GM06990 (cell line): Measurements from ENCODE around the gene SIT1.

Source experiments
- DNase-seq: peaks from one replicate; pipeline ENCODE4 v3.0.0-alpha.2; 2011; ENCODE audit not compliant: insufficient read length; ENCODE audit errors: extremely low read depth
- H3K27me3 ChIP-seq: replicated peaks from 2 replicates; pipeline ENCODE4 v1.6.0; 2011; ENCODE audit warnings: low read length; ENCODE audit not compliant: control insufficient read depth, insufficient read depth
- H3K36me3 ChIP-seq: 2 replicates; pipeline ENCODE4 v1.5.1; 2011; ENCODE audit warnings: low read length; ENCODE audit not compliant: control insufficient read depth, insufficient read depth
- H3K4me3 ChIP-seq: replicated peaks from 2 replicates; pipeline ENCODE4 v1.5.1; 2011; ENCODE audit warnings: low read depth, mild to moderate bottlenecking, control low read depth, low read length
- CTCF ChIP-seq: IDR thresholded peaks from 2 replicates; pipeline ENCODE4 v1.5.1; 2011; ENCODE audit warnings: low read length, control low read depth, mild to moderate bottlenecking, inconsistent platforms; ENCODE audit not compliant: insufficient read depth, poor library complexity, severe bottlenecking

Gene SIT1

GRCh38 chr9:35682051-35682450 lies 31.3 kb upstream of the SIT1 start:
- no peak for TF ChIP-seq CTCF
- Histone ChIP-seq H3K36me3 (no peaks in the 10 kb centered on the region), H3K4me3 (no peak overlapping the region), H3K27me3 (no peaks in the 10 kb centered on the region)
- DNase-seq, result no peak

- no peak overlapping the region for H3K4me3 ChIP-seq
- H3K27me3 ChIP-seq, result no peaks in the 10 kb centered on the region
- no peak for TF ChIP-seq CTCF
- DNase-seq, result no peak
- no peaks in the 10 kb centered on the region for H3K36me3 ChIP-seq
Observed at GRCh38 chr9:35681341-35682002, 30.7 kb upstream of the SIT1 start.

DNA sequence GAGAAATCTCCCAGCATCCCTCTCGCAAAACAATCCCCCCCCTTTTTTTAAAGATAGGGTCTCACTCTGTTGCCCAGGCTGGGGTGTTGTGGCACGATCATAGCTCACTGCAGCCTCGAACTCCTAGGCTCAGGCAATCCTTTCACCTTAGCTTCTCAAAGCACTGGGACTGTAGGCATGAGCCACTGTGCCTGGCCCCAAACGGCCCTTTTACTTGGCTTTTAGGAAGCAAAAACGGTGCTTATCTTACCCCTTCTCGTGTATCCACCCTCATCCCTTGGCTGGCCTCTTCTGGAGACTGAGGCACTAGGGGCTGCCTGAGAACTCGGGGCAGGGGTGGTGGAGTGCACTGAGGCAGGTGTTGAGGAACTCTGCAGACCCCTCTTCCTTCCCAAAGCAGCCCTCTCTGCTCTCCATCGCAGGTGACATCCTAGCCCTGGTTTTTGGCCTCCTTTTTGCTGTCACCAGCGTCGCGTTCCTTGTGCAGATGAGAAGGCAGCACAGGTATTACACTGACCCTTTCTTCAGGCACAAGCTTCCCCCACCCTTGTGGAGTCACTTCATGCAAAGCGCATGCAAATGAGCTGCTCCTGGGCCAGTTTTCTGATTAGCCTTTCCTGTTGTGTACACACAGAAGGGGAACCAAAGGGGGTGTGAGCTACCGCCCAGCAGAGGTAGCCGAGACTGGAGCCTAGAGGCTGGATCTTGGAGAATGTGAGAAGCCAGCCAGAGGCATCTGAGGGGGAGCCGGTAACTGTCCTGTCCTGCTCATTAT lies 29.8 kb upstream of the SIT1 start:
- Histone ChIP-seq H3K36me3 (no peaks in the 10 kb centered on the region), H3K27me3 (no peaks in the 10 kb centered on the region), H3K4me3 (no peak overlapping the region)
- no peak for TF ChIP-seq CTCF
- no peak for DNase-seq

- H3K36me3 ChIP-seq, result no peaks in the 10 kb centered on the region
- TF ChIP-seq CTCF, result no peak
- H3K27me3 ChIP-seq, result no peaks in the 10 kb centered on the region; the same call in 1 of the 2 replicates
- no peak overlapping the region for H3K4me3 ChIP-seq
- no peak for DNase-seq
Observed at GRCh38 chr9:35679766-35680330, 29.1 kb upstream of the SIT1 start.

GRCh38 chr9:35679091-35679490 lies 28.4 kb upstream of the SIT1 start:
- H3K4me3 ChIP-seq, result no peak overlapping the region
- no peaks in the 10 kb centered on the region for H3K36me3 ChIP-seq
- no peaks in the 10 kb centered on the region; the same call in 1 of the 2 replicates for H3K27me3 ChIP-seq
- DNase-seq, result no peak
- no peak for TF ChIP-seq CTCF
